SU-DHL-6 (cell line): ENCODE measurements around the gene COL23A1.

Source experiments
- H2AFZ ChIP-seq: fragments of 200-600 bp; sonication (generic); 2 replicates; pipeline ENCODE4 v1.6.1; 2014; ENCODE audit warnings: low read depth, mild to moderate bottlenecking, moderate library complexity, mixed read lengths, antibody characterized with exemption, low read length; ENCODE audit not compliant: severe bottlenecking
- H3F3A ChIP-seq: fragments of 200-600 bp; shearing (Covaris generic); 2 replicates; pipeline ENCODE4 v1.6.0; 2016; ENCODE audit warnings: antibody characterized with exemption, mild to moderate bottlenecking; ENCODE audit not compliant: insufficient read depth
- H3K27ac ChIP-seq: fragments of 200-600 bp; sonication (generic); 2 replicates; pipeline ENCODE4 v1.5.1; 2016; ENCODE audit warnings: low read depth, mild to moderate bottlenecking, low read length, moderate library complexity, mixed read lengths
- H3K27me3 ChIP-seq: fragments of 200-600 bp; sonication (generic), shearing (Covaris generic); 2 replicates; pipeline ENCODE4 v1.6.0; 2014; ENCODE audit warnings: mild to moderate bottlenecking, low read length
- H3K36me3 ChIP-seq: fragments of 200-600 bp; sonication (generic); 2 replicates; pipeline ENCODE4 v1.6.1; 2014; ENCODE audit warnings: mild to moderate bottlenecking, low read length, mixed read lengths
- H3K4me2 ChIP-seq: fragments of 300-600, 200-600 bp; shearing (Covaris generic), sonication (generic); 2 replicates; pipeline ENCODE4 v1.6.0; 2014; ENCODE audit warnings: low read length, low read depth, mild to moderate bottlenecking; ENCODE audit not compliant: poor library complexity, severe bottlenecking
- H3K4me3 ChIP-seq: fragments of 200-600 bp; sonication (generic); 2 replicates; pipeline ENCODE4 v1.5.1; 2014; ENCODE audit warnings: antibody characterized with exemption, low read length, mild to moderate bottlenecking, mixed read lengths; ENCODE audit not compliant: insufficient read depth, poor library complexity, severe bottlenecking
- H3K79me2 ChIP-seq: fragments of 200-600 bp; sonication (generic); 2 replicates; pipeline ENCODE4 v1.6.1; 2014; ENCODE audit warnings: mild to moderate bottlenecking, low read length, moderate library complexity; ENCODE audit not compliant: insufficient read depth
- H3K9ac ChIP-seq: fragments of 200-600 bp; sonication (generic); 2 replicates; pipeline ENCODE4 v1.7.0; 2014; ENCODE audit warnings: mild to moderate bottlenecking, low read length
- H3K9me2 ChIP-seq: fragments of 200-600 bp; sonication (generic); replicated peaks from 2 replicates; pipeline ENCODE4 v1.6.1; 2014; ENCODE audit warnings: low read length; ENCODE audit not compliant: insufficient read depth
- H3K9me3 ChIP-seq: fragments of 200-600 bp; sonication (generic); 2 replicates; pipeline ENCODE4 v1.6.1; 2014; ENCODE audit warnings: low read length, mixed read lengths; ENCODE audit not compliant: insufficient read depth
- H4K20me1 ChIP-seq: fragments of 200-600 bp; sonication (generic); 2 replicates; pipeline ENCODE4 v1.6.1; 2014; ENCODE audit warnings: low read depth, mild to moderate bottlenecking, antibody characterized with exemption, low read length, moderate library complexity, mixed read lengths
- CTCF ChIP-seq: fragments of 200-600 bp; sonication (generic); IDR thresholded peaks from one replicate; pipeline ENCODE4 v1.5.1; 2017; ENCODE audit warnings: antibody characterized with exemption, mild to moderate bottlenecking, low read length, moderate library complexity; ENCODE audit not compliant: insufficient read depth, poor library complexity, severe bottlenecking
- EZH2phosphoT487 ChIP-seq: fragments of 200-600 bp; sonication (generic), shearing (Covaris generic); conservative IDR thresholded peaks from 2 replicates; pipeline ENCODE4 v1.6.1; 2018; ENCODE audit warnings: mild to moderate bottlenecking, antibody characterized with exemption, low read length, moderate library complexity, mixed read lengths

COL23A1 gene

GRCh38 chr5:178415353-178415752, 174.8 kb downstream of the COL23A1 start:
- H3K4me2 ChIP-seq, result no peak overlapping the region
- no peak overlapping the region for H3K9ac ChIP-seq
- no peaks in the 10 kb centered on the region for H3K36me3 ChIP-seq
- no peak overlapping the region for H2AFZ ChIP-seq
- no peaks in the 10 kb centered on the region for H3K9me2 ChIP-seq
- no peaks in the 10 kb centered on the region for H3K9me3 ChIP-seq
- no peaks in the 10 kb centered on the region for H3K79me2 ChIP-seq
- no peak overlapping the region for H3K4me3 ChIP-seq
- H4K20me1 ChIP-seq, result no peaks in the 10 kb centered on the region
- no peak overlapping the region for H3K27ac ChIP-seq
- H3K27me3 ChIP-seq, result no peaks in the 10 kb centered on the region
- no peak for TF ChIP-seq EZH2phosphoT487
- TF ChIP-seq CTCF, result no peak
- H3F3A ChIP-seq, result no peaks in the 10 kb centered on the region

GRCh38 chr5:178413988-178414387, 176.2 kb downstream of the COL23A1 start:
- H3K4me2 ChIP-seq, result no peak overlapping the region

GRCh38 chr5:178411083-178411482, 179.1 kb downstream of the COL23A1 start:
- no peak overlapping the region for H3K27ac ChIP-seq
- no peaks in the 10 kb centered on the region for H3K27me3 ChIP-seq
- H3K9ac ChIP-seq, result no peak overlapping the region
- H3K4me3 ChIP-seq, result no peak overlapping the region
- H3K4me2 ChIP-seq, result no peak overlapping the region
- no peak overlapping the region for H2AFZ ChIP-seq
- TF ChIP-seq EZH2phosphoT487 (no peak), CTCF (no peak)
- H3F3A ChIP-seq, result no peaks in the 10 kb centered on the region
- no peaks in the 10 kb centered on the region for H3K79me2 ChIP-seq
- H3K9me2 ChIP-seq, result no peaks in the 10 kb centered on the region
- no peaks in the 10 kb centered on the region for H4K20me1 ChIP-seq
- no peaks in the 10 kb centered on the region for H3K36me3 ChIP-seq
- H3K9me3 ChIP-seq, result no peaks in the 10 kb centered on the region

More at GRCh38 chr5:178413988-178414387, 176.2 kb downstream of the COL23A1 start:
- H3K4me3 ChIP-seq, result no peak overlapping the region
- no peaks in the 10 kb centered on the region for H3K9me2 ChIP-seq
- no peaks in the 10 kb centered on the region for H4K20me1 ChIP-seq
- H3F3A ChIP-seq, result no peaks in the 10 kb centered on the region
- no peaks in the 10 kb centered on the region for H3K79me2 ChIP-seq
- H3K27me3 ChIP-seq, result no peaks in the 10 kb centered on the region
- H2AFZ ChIP-seq, result no peak overlapping the region
- H3K9ac ChIP-seq, result no peak overlapping the region
- TF ChIP-seq EZH2phosphoT487 (no peak), CTCF (no peak)
- H3K27ac ChIP-seq, result no peak overlapping the region
- H3K36me3 ChIP-seq, result no peaks in the 10 kb centered on the region
- H3K9me3 ChIP-seq, result no peaks in the 10 kb centered on the region
